Mesenchymal stem cell (in vitro differentiated cells and primary cell): ENCODE data around the gene RYR1.

Experiments
- DNase-seq: peaks from one replicate; pipeline ENCODE4 v3.0.0-alpha.2; 2013
- H2AFZ ChIP-seq: one replicate; pipeline ENCODE4 v1.6.1; 2013; ENCODE audit warnings: low read depth, mild to moderate bottlenecking, control low read depth, inconsistent platforms, low read length, moderate library complexity
- H2AK5ac ChIP-seq: 2 replicates; pipeline ENCODE4 v1.6.1; 2013; ENCODE audit warnings: low read length, moderate library complexity, mild to moderate bottlenecking, inconsistent platforms; ENCODE audit not compliant: severe bottlenecking
- H2BK120ac ChIP-seq: one replicate; pipeline ENCODE4 v1.6.1; 2013; ENCODE audit warnings: low read depth, mild to moderate bottlenecking, inconsistent platforms, low read length, moderate library complexity
- H2BK12ac ChIP-seq, 2 experiments: one replicate each; pipeline ENCODE4 v1.6.1; 2013; ENCODE audit warnings: inconsistent platforms in 2 of 2, low read length in 2 of 2, mild to moderate bottlenecking in 2 of 2, moderate library complexity in 2 of 2, control low read depth in 1 of 2
- H2BK15ac ChIP-seq: one replicate; pipeline ENCODE4 v1.6.1; 2013; ENCODE audit warnings: mild to moderate bottlenecking, low read depth, inconsistent platforms; ENCODE audit not compliant: poor library complexity, severe bottlenecking
- H2BK5ac ChIP-seq: 2 replicates; pipeline ENCODE4 v1.6.1; 2013; ENCODE audit warnings: low read depth, mild to moderate bottlenecking, low read length, control low read depth, inconsistent platforms; ENCODE audit not compliant: poor library complexity, severe bottlenecking
- H3K14ac ChIP-seq, 2 experiments: one replicate each; pipeline ENCODE4 v1.6.1; 2013; ENCODE audit warnings: inconsistent platforms in 2 of 2, low read length in 2 of 2, control low read depth in 1 of 2, mild to moderate bottlenecking in 1 of 2, moderate library complexity in 1 of 2
- H3K18ac ChIP-seq, 2 experiments: one replicate each; pipeline ENCODE4 v1.6.1; 2013; ENCODE audit warnings: inconsistent platforms in 2 of 2, low read length in 2 of 2, control low read depth in 1 of 2, low read depth in 1 of 2, mild to moderate bottlenecking in 1 of 2
- H3K23ac ChIP-seq, 2 experiments: one replicate each; pipeline ENCODE4 v1.6.1; 2013; ENCODE audit warnings: inconsistent platforms in 2 of 2, low read length in 2 of 2, mild to moderate bottlenecking in 2 of 2, moderate library complexity in 2 of 2, control low read depth in 1 of 2
- H3K27ac ChIP-seq: 2 replicates; pipeline ENCODE4 v1.5.1; 2013; ENCODE audit warnings: mild to moderate bottlenecking, moderate library complexity, low read length, control low read depth, inconsistent platforms; ENCODE audit not compliant: poor library complexity, severe bottlenecking
- H3K27me3 ChIP-seq, 2 experiments: 2 replicates each; pipeline versions ENCODE4 v1.6.1 to v1.7.0; 2013; ENCODE audit warnings: low read length in 2 of 2, mild to moderate bottlenecking in 2 of 2, moderate library complexity in 2 of 2, control low read depth in 1 of 2, inconsistent platforms in 1 of 2; ENCODE audit not compliant: control insufficient read depth in 1 of 2, insufficient read depth in 1 of 2
- H3K36me3 ChIP-seq, 2 experiments: 2 replicates each; pipeline versions ENCODE4 v1.6.1 to v1.7.0; 2013; ENCODE audit warnings: low read length in 2 of 2, control low read depth in 1 of 2, inconsistent platforms in 1 of 2, low read depth in 1 of 2, mild to moderate bottlenecking in 1 of 2; ENCODE audit not compliant: insufficient read depth in 2 of 2, control insufficient read depth in 1 of 2
- H3K4ac ChIP-seq, 2 experiments: one replicate each; pipeline ENCODE4 v1.6.1; 2013; ENCODE audit warnings: inconsistent platforms in 2 of 2, low read length in 2 of 2, mild to moderate bottlenecking in 2 of 2, moderate library complexity in 2 of 2, control low read depth in 1 of 2, low read depth in 1 of 2
- H3K4me1 ChIP-seq: 2 replicates; pipeline ENCODE4 v1.6.1; 2013; ENCODE audit warnings: low read depth, low read length, control low read depth; ENCODE audit not compliant: control insufficient read depth, insufficient read depth
- H3K4me2 ChIP-seq: 2 replicates; pipeline ENCODE4 v1.6.1; 2013; ENCODE audit warnings: low read length, mild to moderate bottlenecking, inconsistent platforms; ENCODE audit not compliant: poor library complexity, severe bottlenecking
- H3K4me3 ChIP-seq, 2 experiments: 2 replicates each; pipeline versions ENCODE4 v1.5.1 to v1.7.0; 2013; ENCODE audit warnings: low read length in 2 of 2, mild to moderate bottlenecking in 2 of 2, control low read depth in 1 of 2, low read depth in 1 of 2; ENCODE audit not compliant: insufficient read depth in 1 of 2
- H3K79me1 ChIP-seq: replicated peaks from 2 replicates; pipeline ENCODE4 v1.6.1; 2013; ENCODE audit warnings: mild to moderate bottlenecking, control low read depth, low read length, inconsistent platforms; ENCODE audit not compliant: poor library complexity, severe bottlenecking
- H3K9ac ChIP-seq: 2 replicates; pipeline ENCODE4 v1.7.0; 2013; ENCODE audit warnings: mild to moderate bottlenecking, low read length, moderate library complexity
- H3K9me3 ChIP-seq: 2 replicates; pipeline ENCODE4 v1.7.0; 2013; ENCODE audit warnings: mild to moderate bottlenecking, low read length; ENCODE audit not compliant: control insufficient read depth
- H4K8ac ChIP-seq: one replicate; pipeline ENCODE4 v1.6.1; 2013; ENCODE audit warnings: inconsistent platforms, mild to moderate bottlenecking, low read length, moderate library complexity
- H4K91ac ChIP-seq: one replicate; pipeline ENCODE4 v1.6.1; 2013; ENCODE audit warnings: mild to moderate bottlenecking, low read length, inconsistent platforms
- WGBS: methylation state at CpG from one replicate; pipeline ENCODE4 v1.1.7; 2013; ENCODE audit warnings: mixed read lengths; 5-methylcytosine and 5-hydroxymethylcytosine counted together

The RYR1 gene

GRCh38 chr19:38635483-38636399, 202.2 kb downstream of the RYR1 start:
- Histone ChIP-seq H2BK5ac (no peak overlapping the region), H2BK120ac (no peak overlapping the region), H2BK12ac (no peak overlapping the region), H3K23ac (no peak overlapping the region), H3K4me2 (no peak overlapping the region), H3K18ac (no peak overlapping the region), H3K9me3 (no peaks in the 10 kb centered on the region), H2BK15ac (no peak overlapping the region), H2AFZ (no peak overlapping the region), H4K91ac (no peak overlapping the region), H3K4me1 (peaks cover 16% of the 10 kb centered on the region), H3K4ac (no peak overlapping the region), H3K4me3 (no peak overlapping the region), H3K79me1 (peaks cover 21% of the 10 kb centered on the region), H3K27ac (no peak overlapping the region), H3K36me3 (peaks cover 37 to 43% of the 10 kb centered on the region in 2 experiments), H2AK5ac (no peak overlapping the region), H3K14ac (no peak overlapping the region), H3K9ac (no peak overlapping the region), H3K27me3 (no peaks in the 10 kb centered on the region), H4K8ac (no peak overlapping the region)
- no peak for DNase-seq
- 86% methylated on average over 16 of the region's 17 CpGs for WGBS
